Activated naive CD4-positive, alpha-beta T cell treated with anti-CD3 and anti-CD28 coated beads, Interleukin-2, amount 50 U/mL, for 72 hours (primary cell): ENCODE data around the gene CFAP65. TPM values are rescaled to one million over a fixed set of nuclear protein-coding genes. Genes with fewer than 3 reads are reported as not detected.
A peak's percentile ranks its signal among the peaks of the same experiment; 100 is the strongest.

ENCODE experiments used
- ATAC-seq, 2 donors: fragments of 150-1000 bp; cut with Tn5 transposase; 2 replicates each; pipeline ENCODE4 v1.10.0; 2021; ENCODE audit warnings: mild to moderate bottlenecking in 2 of 2, moderate library complexity in 2 of 2
- DNase-seq, 2 donors: peaks; one replicate each; pipeline ENCODE4 v3.0.0; 2021 to 2022; ENCODE audit warnings: low spot score in 2 of 2
- H3K27ac Mint-ChIP-seq, 2 donors: one replicate each; pipeline ENCODE4 v1.8.0; 2022; ENCODE audit warnings: mild to moderate bottlenecking in 2 of 2, mixed read lengths in 2 of 2
- H3K36me3 Mint-ChIP-seq, 2 donors: one replicate each; pipeline ENCODE4 v1.8.0; 2022; ENCODE audit warnings: mixed read lengths in 2 of 2
- H3K9me3 Mint-ChIP-seq, 2 donors: one replicate each; pipeline ENCODE4 v1.8.0; 2022; ENCODE audit warnings: mixed read lengths in 2 of 2
- total RNA-seq, 2 donors: library from RNA; stranded (reverse); gene quantifications; one replicate each; pipeline ENCODE4 v1.2.3, GENCODE V29; 2022

The CFAP65 gene
- total RNA-seq, 2 donors from 2014 or later: not detected

- DNase-seq (peak in 1 of 2 donors; percentile 31), ATAC-seq (peak in 1 of 2 donors; percentile 41)
- H3K27ac Mint-ChIP-seq: no peak overlapping the region
- H3K9me3 Mint-ChIP-seq: no peaks in the 10 kb centered on the region
- H3K36me3 Mint-ChIP-seq: no peaks in the 10 kb centered on the region
Measured at GRCh38 chr2:219073413-219074129, 32.3 kb upstream of the CFAP65 start.

GRCh38 chr2:219072741-219073250 is 31.5 kb upstream of the CFAP65 start:
- no peaks in the 10 kb centered on the region for H3K36me3 Mint-ChIP-seq
- no peak for ATAC-seq
- H3K9me3 Mint-ChIP-seq: no peaks in the 10 kb centered on the region
- no peak overlapping the region for H3K27ac Mint-ChIP-seq
- no peak for DNase-seq

- H3K36me3 Mint-ChIP-seq: no peaks in the 10 kb centered on the region
- DNase-seq: no peak
- ATAC-seq: no peak
- no peak overlapping the region for H3K27ac Mint-ChIP-seq
- no peaks in the 10 kb centered on the region for H3K9me3 Mint-ChIP-seq
Measured at GRCh38 chr2:219071131-219071816, 30.0 kb upstream of the CFAP65 start.

- H3K9me3 Mint-ChIP-seq: no peaks in the 10 kb centered on the region
- ATAC-seq (no peak), DNase-seq (no peak)
- H3K36me3 Mint-ChIP-seq: no peaks in the 10 kb centered on the region
- no peak overlapping the region for H3K27ac Mint-ChIP-seq
Measured at GRCh38 chr2:219065484-219065883, 24.2 kb upstream of the CFAP65 start.

GRCh38 chr2:219062081-219062480 is 20.8 kb upstream of the CFAP65 start:
- no peak overlapping the region for H3K27ac Mint-ChIP-seq

GRCh38 chr2:219060821-219061791 is 19.8 kb upstream of the CFAP65 start, which contains the start of gene IHH:
TSS of gene IHH (minus strand) at chr2:219060921. CDS start at chr2:219060467, 454 bp downstream.
- DNase-seq (no peak), ATAC-seq (no peak)
- Mint-ChIP-seq H3K36me3 (no peaks in the 10 kb centered on the region), H3K27ac (no peak within 1 kb of the TSS), H3K9me3 (no peaks in the 10 kb centered on the region)

More at GRCh38 chr2:219062081-219062480, 20.8 kb upstream of the CFAP65 start:
- ATAC-seq (no peak), DNase-seq (no peak)
- no peaks in the 10 kb centered on the region for H3K9me3 Mint-ChIP-seq
- no peaks in the 10 kb centered on the region for H3K36me3 Mint-ChIP-seq

- Mint-ChIP-seq H3K9me3 (no peaks in the 10 kb centered on the region), H3K36me3 (no peaks in the 10 kb centered on the region), H3K27ac (no peak overlapping the region)
- no peak for ATAC-seq
- peak in 1 of 2 donors; percentile 24 for DNase-seq
Measured at GRCh38 chr2:219059725-219060682, 18.7 kb upstream of the CFAP65 start.

- DNase-seq: no peak
- ATAC-seq: no peak
- Mint-ChIP-seq H3K9me3 (no peaks in the 10 kb centered on the region), H3K27ac (no peak overlapping the region), H3K36me3 (no peaks in the 10 kb centered on the region)
Measured at GRCh38 chr2:219059375-219059724, 18.0 kb upstream of the CFAP65 start.

GRCh38 chr2:219058541-219059374 is 17.4 kb upstream of the CFAP65 start:
- ATAC-seq (peak in 1 of 2 donors; percentile 6), DNase-seq (peak in 1 of 2 donors; percentile 16)
- Mint-ChIP-seq H3K9me3 (no peaks in the 10 kb centered on the region), H3K36me3 (no peaks in the 10 kb centered on the region), H3K27ac (no peak overlapping the region)

GRCh38 chr2:219057709-219058540 is 16.6 kb upstream of the CFAP65 start:
- DNase-seq: peak; percentile 74 to 84
- Mint-ChIP-seq H3K36me3 (no peaks in the 10 kb centered on the region), H3K9me3 (no peaks in the 10 kb centered on the region), H3K27ac (no peak overlapping the region)
- ATAC-seq: peak; percentile 91 to 94

- Mint-ChIP-seq H3K36me3 (no peaks in the 10 kb centered on the region), H3K27ac (no peak overlapping the region)
- DNase-seq: no peak
Measured at GRCh38 chr2:219056896-219057708, 15.8 kb upstream of the CFAP65 start.

GRCh38 chr2:219056176-219056895 is 15.0 kb upstream of the CFAP65 start:
- no peak for DNase-seq
- ATAC-seq: no peak
- Mint-ChIP-seq H3K36me3 (no peaks in the 10 kb centered on the region), H3K9me3 (no peaks in the 10 kb centered on the region), H3K27ac (no peak overlapping the region)

More at GRCh38 chr2:219056896-219057708, 15.8 kb upstream of the CFAP65 start:
- no peaks in the 10 kb centered on the region for H3K9me3 Mint-ChIP-seq
- no peak for ATAC-seq
